CD4-positive, alpha-beta T cell treated with Interleukin-6 for 4 hours (primary cell): Measurements from ENCODE around the gene GIGYF2.
"Not testable (repeated sequence)": the region's sequence is repeated elsewhere in the genome, so short reads cannot be mapped to it uniquely, and the experiment has no call there.

ENCODE experiments used
- DNase-seq: peaks from one replicate; pipeline ENCODE4 v3.0.0-alpha.2; 2020; ENCODE audit warnings: mixed read lengths

The GIGYF2 gene

DNA sequence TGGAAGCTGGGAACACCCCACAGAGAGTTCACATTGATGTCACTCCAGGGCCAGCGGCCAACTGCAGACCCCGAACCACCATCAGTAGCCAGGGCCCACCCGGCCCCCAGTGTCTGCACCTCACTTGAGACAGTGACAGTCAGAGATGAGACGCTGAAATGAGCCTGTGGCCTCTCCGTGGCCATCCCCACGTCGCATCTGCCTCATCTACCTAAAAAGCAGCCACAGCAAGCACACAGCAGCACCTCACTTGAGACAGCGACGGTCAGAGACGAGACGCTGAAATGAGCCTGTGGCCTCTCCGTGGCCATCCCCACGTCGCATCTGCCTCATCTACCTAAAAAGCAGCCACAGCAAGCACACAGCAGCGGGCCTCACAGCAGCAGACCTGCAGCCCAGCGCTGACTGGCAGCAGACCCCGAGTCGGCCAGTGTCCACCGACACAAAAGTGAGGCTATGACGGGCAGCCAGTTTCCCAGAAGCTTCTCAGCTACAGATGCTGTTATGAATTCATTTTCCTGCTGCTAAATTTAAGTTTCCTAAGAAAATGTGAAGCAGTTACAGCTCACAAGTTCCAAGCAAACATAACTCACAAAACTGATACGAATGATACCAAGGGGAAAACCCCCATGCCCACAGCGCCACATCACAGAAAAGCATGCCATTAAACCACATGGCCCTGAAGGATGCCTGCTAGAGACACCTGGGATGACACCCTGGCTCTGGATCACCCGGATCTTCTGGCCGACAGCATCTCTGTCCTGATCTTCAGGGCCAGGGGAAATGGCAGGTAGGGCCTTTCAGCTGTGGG, 200.7 kb downstream of the GIGYF2 start:
- DNase-seq: no peak

GRCh38 chr2:232898592-232899543, 201.7 kb downstream of the GIGYF2 start:
- no peak for DNase-seq

GRCh38 chr2:232900811-232901735, 203.9 kb downstream of the GIGYF2 start:
- DNase-seq: no peak

- DNase-seq: no peak
Observed at GRCh38 chr2:232901736-232902578, 204.8 kb downstream of the GIGYF2 start.

DNA sequence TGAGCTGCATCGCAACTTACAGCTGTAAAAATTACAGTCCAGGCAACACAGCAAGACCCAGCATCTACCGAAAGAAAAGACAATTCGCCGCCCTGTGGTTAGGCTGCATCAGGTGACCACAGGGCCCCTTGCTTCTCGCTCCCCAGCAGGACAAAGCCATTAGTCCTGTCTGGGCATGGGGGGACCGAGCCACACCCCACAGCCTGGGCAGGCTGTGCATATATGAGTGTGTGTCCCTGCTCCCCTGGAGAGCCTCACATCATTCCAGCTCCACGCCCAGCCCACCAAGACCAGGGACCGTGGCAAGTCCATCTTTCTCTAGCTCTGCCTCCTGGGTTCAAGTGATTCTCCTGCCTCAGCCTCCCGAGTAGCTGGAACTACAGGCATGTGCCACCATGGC, 206.9 kb downstream of the GIGYF2 start:
- no peak for DNase-seq

- DNase-seq: not testable (repeated sequence)
Observed at GRCh38 chr2:232906867-232907717, 210.0 kb downstream of the GIGYF2 start.

DNA sequence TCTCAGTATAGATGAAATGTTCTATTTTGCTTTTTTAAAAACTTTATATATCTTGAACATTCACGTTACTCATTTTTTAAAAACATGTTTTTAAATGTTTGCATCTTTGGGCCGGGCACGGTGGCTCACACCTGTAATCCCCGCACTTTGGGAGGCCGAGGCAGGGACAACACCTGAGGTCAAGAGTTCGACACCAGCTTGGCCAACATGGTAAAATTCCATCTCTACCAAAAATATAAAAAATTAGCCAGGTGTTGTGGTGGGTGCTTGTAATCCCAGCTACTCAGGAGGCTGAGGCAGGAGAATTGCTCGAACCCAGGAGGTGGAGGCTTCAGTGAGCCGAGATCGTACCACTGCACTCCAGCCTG, 210.6 kb downstream of the GIGYF2 start:
- not testable (repeated sequence) for DNase-seq

DNA sequence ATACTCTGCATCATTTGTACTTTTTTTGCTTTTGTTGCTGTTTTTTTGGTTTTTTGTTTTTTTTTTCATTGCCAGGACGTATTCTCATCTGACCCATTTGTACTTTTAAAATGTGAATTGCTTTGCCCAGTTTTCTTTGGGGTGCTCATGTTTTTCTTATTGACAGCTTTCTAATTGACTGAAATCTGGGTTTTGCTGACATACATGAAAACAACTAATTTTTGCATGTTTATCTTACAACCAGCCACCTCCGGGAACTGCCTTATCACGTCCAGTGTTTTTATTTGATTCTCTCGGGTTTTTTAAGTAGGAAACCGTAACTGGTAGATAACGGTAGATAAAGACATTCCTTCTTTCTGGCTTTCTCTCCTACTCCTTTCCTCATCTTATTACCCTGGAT, 211.6 kb downstream of the GIGYF2 start:
- DNase-seq: no peak
